Neural cell (in vitro differentiated cells): Measurements from ENCODE around the gene KNG1. TPM values are rescaled to one million over a fixed set of nuclear protein-coding genes. Genes with fewer than 3 reads are reported as not detected.

ENCODE experiments used
- H2AFZ ChIP-seq: fragments of 200-600, 300-800 bp; sonication (generic), shearing (Covaris generic); 2 replicates; pipeline ENCODE4 v1.6.0; 2014; ENCODE audit warnings: low read depth, mild to moderate bottlenecking, antibody characterized with exemption, low read length, moderate library complexity
- H3F3A ChIP-seq: fragments of 200-600 bp; shearing (Covaris generic); 2 replicates; pipeline ENCODE4 v1.6.1; 2016; ENCODE audit warnings: mild to moderate bottlenecking, moderate library complexity, mixed read lengths, antibody characterized with exemption, low read length; ENCODE audit not compliant: insufficient read depth, poor library complexity, severe bottlenecking
- H3K27ac ChIP-seq: fragments of 200-600, 300-800 bp; sonication (generic), shearing (Covaris generic); 2 replicates; pipeline ENCODE4 v1.5.1; 2014; ENCODE audit warnings: mild to moderate bottlenecking, low read length, moderate library complexity
- H3K27me3 ChIP-seq: fragments of 300-800, 200-600 bp; sonication (generic), shearing (Covaris generic); 2 replicates; pipeline ENCODE4 v1.6.0; 2014; ENCODE audit warnings: mild to moderate bottlenecking, low read depth, low read length, moderate library complexity; ENCODE audit not compliant: insufficient read depth
- H3K36me3 ChIP-seq: fragments of 300-800, 200-600 bp; sonication (generic), shearing (Covaris generic); 2 replicates; pipeline ENCODE4 v1.5.1; 2014; ENCODE audit warnings: mild to moderate bottlenecking, antibody characterized with exemption, low read length, moderate library complexity; ENCODE audit not compliant: insufficient read depth
- H3K4me2 ChIP-seq: fragments of 300-800, 200-600 bp; sonication (generic), shearing (Covaris generic); 2 replicates; pipeline ENCODE4 v1.6.0; 2014; ENCODE audit warnings: mild to moderate bottlenecking, low read length
- H3K4me3 ChIP-seq: fragments of 300-800, 200-600 bp; sonication (generic), shearing (Covaris generic); 2 replicates; pipeline ENCODE4 v1.5.1; 2014; ENCODE audit warnings: mild to moderate bottlenecking, low read length, moderate library complexity
- H3K79me2 ChIP-seq: fragments of 200-600 bp; shearing (Covaris generic); replicated peaks from 2 replicates; pipeline ENCODE4 v1.6.0; 2014; ENCODE audit warnings: mild to moderate bottlenecking, low read length, moderate library complexity; ENCODE audit not compliant: insufficient read depth
- H3K9ac ChIP-seq: fragments of 300-800, 200-600 bp; sonication (generic), shearing (Covaris generic); 2 replicates; pipeline ENCODE4 v1.6.1; 2016; ENCODE audit warnings: mild to moderate bottlenecking, low read length, mixed read lengths
- H3K9me2 ChIP-seq: fragments of 200-600 bp; shearing (Covaris generic); 2 replicates; pipeline ENCODE4 v1.6.1; 2016; ENCODE audit warnings: mild to moderate bottlenecking, low read length, mixed read lengths; ENCODE audit not compliant: insufficient read depth
- H3K9me3 ChIP-seq: fragments of 200-600, 300-800 bp; sonication (generic), shearing (Covaris generic); 2 replicates; pipeline ENCODE4 v1.6.1; 2016; ENCODE audit warnings: mild to moderate bottlenecking, mixed run types, low read length, moderate library complexity, mixed read lengths
- H4K20me1 ChIP-seq: fragments of 200-600 bp; shearing (Covaris generic); 2 replicates; pipeline ENCODE4 v1.6.1; 2016; ENCODE audit warnings: mild to moderate bottlenecking, mixed run types; ENCODE audit not compliant: insufficient read depth
- EP300 ChIP-seq: fragments of 450-650 bp; conservative IDR thresholded peaks from 2 replicates; pipeline ENCODE4 v1.6.1; 2014; ENCODE audit warnings: antibody characterized with exemption, mild to moderate bottlenecking, moderate library complexity; ENCODE audit not compliant: poor library complexity, severe bottlenecking
- EZH2 ChIP-seq: fragments of 200-600, 300-800 bp; shearing (Covaris generic), sonication (generic); IDR thresholded peaks from 2 replicates; pipeline ENCODE4 v1.6.1; 2014; ENCODE audit warnings: antibody characterized with exemption, low read length, borderline replicate concordance, mild to moderate bottlenecking; ENCODE audit not compliant: insufficient read depth, poor library complexity, severe bottlenecking
- MXI1 ChIP-seq: fragments of 450-650 bp; conservative IDR thresholded peaks from 2 replicates; pipeline ENCODE4 v1.6.1; 2014; ENCODE audit warnings: antibody characterized with exemption, mild to moderate bottlenecking; ENCODE audit not compliant: poor library complexity, severe bottlenecking
- POLR2AphosphoS5 ChIP-seq: IDR thresholded peaks from 2 replicates; pipeline ENCODE4 v1.6.1; 2012
- RAD21 ChIP-seq: fragments of 450-650 bp; conservative IDR thresholded peaks from 2 replicates; pipeline ENCODE4 v1.6.1; 2014; ENCODE audit warnings: antibody characterized with exemption, mild to moderate bottlenecking, moderate library complexity
- SMC3 ChIP-seq: fragments of 450-650 bp; conservative IDR thresholded peaks from 2 replicates; pipeline ENCODE4 v1.6.1; 2014; ENCODE audit warnings: antibody characterized with exemption, mild to moderate bottlenecking, moderate library complexity; ENCODE audit not compliant: poor library complexity
- TAF1 ChIP-seq: IDR thresholded peaks from 2 replicates; pipeline ENCODE4 v1.6.1; 2012; ENCODE audit warnings: low read depth
- polyA plus RNA-seq: library from polyadenylated mRNA; depleted of rRNA; stranded (reverse); fragments of >200 nt; gene quantifications from 2 replicates; pipeline ENCODE4 v1.2.3, GENCODE V29; 2014
- TF ChIP-seq, protein P1 (sequence below): IDR thresholded peaks from 2 replicates; pipeline ENCODE4 v1.6.1; 2012; ENCODE audit warnings: borderline replicate concordance
- TF ChIP-seq, protein P2 (sequence below): fragments of 450-650 bp; IDR thresholded peaks from 2 replicates; pipeline ENCODE4 v1.5.1; 2014; ENCODE audit warnings: antibody characterized with exemption, mild to moderate bottlenecking, moderate library complexity; ENCODE audit not compliant: poor library complexity, severe bottlenecking

Gene KNG1
- polyA plus RNA-seq, 1 donor from 2014 or later: not detected

DNA sequence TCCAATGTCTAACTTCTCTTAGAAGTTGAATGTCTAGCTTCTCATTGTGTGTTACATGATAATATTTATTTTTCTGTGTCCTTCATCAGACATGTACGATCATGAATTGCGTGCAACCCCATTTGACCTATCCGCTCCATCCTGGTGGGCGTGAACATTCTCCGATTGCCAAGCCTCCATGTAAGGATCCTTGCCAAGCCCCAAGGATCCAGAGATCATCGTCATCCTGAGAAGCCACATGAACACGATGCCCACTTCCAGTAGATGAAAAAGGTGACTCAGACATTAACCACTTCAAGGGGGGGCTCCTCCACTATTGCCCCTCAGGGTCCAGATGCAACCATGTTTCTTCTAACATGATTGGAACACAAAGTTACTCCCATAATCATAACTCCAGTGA is 25.5 kb upstream of the KNG1 start:
- Histone ChIP-seq H3K27ac (no peak overlapping the region), H3K4me3 (no peak overlapping the region), H4K20me1 (no peaks in the 10 kb centered on the region), H3K27me3 (no peaks in the 10 kb centered on the region), H3F3A (no peaks in the 10 kb centered on the region), H3K4me2 (no peak overlapping the region), H3K9me2 (no peaks in the 10 kb centered on the region), H3K79me2 (no peaks in the 10 kb centered on the region), H3K9ac (no peak overlapping the region), H2AFZ (no peak overlapping the region), H3K36me3 (no peaks in the 10 kb centered on the region), H3K9me3 (no peaks in the 10 kb centered on the region)
- TF ChIP-seq, protein P1, sequence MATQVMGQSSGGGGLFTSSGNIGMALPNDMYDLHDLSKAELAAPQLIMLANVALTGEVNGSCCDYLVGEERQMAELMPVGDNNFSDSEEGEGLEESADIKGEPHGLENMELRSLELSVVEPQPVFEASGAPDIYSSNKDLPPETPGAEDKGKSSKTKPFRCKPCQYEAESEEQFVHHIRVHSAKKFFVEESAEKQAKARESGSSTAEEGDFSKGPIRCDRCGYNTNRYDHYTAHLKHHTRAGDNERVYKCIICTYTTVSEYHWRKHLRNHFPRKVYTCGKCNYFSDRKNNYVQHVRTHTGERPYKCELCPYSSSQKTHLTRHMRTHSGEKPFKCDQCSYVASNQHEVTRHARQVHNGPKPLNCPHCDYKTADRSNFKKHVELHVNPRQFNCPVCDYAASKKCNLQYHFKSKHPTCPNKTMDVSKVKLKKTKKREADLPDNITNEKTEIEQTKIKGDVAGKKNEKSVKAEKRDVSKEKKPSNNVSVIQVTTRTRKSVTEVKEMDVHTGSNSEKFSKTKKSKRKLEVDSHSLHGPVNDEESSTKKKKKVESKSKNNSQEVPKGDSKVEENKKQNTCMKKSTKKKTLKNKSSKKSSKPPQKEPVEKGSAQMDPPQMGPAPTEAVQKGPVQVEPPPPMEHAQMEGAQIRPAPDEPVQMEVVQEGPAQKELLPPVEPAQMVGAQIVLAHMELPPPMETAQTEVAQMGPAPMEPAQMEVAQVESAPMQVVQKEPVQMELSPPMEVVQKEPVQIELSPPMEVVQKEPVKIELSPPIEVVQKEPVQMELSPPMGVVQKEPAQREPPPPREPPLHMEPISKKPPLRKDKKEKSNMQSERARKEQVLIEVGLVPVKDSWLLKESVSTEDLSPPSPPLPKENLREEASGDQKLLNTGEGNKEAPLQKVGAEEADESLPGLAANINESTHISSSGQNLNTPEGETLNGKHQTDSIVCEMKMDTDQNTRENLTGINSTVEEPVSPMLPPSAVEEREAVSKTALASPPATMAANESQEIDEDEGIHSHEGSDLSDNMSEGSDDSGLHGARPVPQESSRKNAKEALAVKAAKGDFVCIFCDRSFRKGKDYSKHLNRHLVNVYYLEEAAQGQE: no peak
- TF ChIP-seq SMC3 (no peak), TAF1 (no peak), RAD21 (no peak), EP300 (no peak), EZH2 (no peak), MXI1 (no peak)
- TF ChIP-seq, protein P2, sequence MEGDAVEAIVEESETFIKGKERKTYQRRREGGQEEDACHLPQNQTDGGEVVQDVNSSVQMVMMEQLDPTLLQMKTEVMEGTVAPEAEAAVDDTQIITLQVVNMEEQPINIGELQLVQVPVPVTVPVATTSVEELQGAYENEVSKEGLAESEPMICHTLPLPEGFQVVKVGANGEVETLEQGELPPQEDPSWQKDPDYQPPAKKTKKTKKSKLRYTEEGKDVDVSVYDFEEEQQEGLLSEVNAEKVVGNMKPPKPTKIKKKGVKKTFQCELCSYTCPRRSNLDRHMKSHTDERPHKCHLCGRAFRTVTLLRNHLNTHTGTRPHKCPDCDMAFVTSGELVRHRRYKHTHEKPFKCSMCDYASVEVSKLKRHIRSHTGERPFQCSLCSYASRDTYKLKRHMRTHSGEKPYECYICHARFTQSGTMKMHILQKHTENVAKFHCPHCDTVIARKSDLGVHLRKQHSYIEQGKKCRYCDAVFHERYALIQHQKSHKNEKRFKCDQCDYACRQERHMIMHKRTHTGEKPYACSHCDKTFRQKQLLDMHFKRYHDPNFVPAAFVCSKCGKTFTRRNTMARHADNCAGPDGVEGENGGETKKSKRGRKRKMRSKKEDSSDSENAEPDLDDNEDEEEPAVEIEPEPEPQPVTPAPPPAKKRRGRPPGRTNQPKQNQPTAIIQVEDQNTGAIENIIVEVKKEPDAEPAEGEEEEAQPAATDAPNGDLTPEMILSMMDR: no peak

DNA sequence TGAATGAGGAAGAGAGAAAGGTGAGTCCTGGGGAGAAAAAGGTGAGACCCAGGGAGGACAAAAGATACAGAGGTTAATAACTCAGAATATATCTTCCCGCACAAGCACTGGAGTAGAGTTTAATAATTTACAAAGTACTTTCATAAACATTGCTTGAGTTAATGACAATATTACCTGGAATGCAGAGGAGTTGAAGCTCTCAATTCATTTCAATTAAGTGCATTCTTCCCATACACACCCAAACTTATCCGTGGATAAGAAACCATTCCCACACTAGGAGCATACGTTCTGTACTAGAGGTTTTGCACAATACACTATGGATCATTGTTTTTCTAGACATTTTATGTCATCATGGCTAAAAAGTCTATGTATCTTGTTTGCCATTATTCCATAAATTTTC is 23.3 kb upstream of the KNG1 start:
- Histone ChIP-seq H3K36me3 (no peaks in the 10 kb centered on the region), H3K27me3 (no peaks in the 10 kb centered on the region), H3K9me3 (no peaks in the 10 kb centered on the region), H3K79me2 (no peaks in the 10 kb centered on the region), H3K4me3 (no peak overlapping the region), H3K9ac (no peak overlapping the region), H3F3A (no peaks in the 10 kb centered on the region), H2AFZ (no peak overlapping the region), H3K4me2 (no peak overlapping the region), H3K27ac (no peak overlapping the region), H4K20me1 (no peaks in the 10 kb centered on the region), H3K9me2 (no peaks in the 10 kb centered on the region)
- TF ChIP-seq POLR2AphosphoS5 (no peak), MXI1 (no peak)
